ENCODE measurements around the gene ADORA2A. TPM values are rescaled to one million over a fixed set of nuclear protein-coding genes. Genes with fewer than 3 reads are reported as not detected.

Gene ADORA2A
- 0.72 and 0.95 TPM in 2 replicates for total RNA-seq (2014; rRNA removed; shearing (Covaris generic))
- 2.0 and 3.2 TPM in 2 replicates for polyA plus RNA-seq (2014; cell fraction: nucleus; rRNA removed)

- no peak for DNase-seq (ENCODE audit: extremely low read depth, low read depth)
Measured at GRCh38 chr22:24427500-24428164, at the start of gene ADORA2A. ADORA2A (plus strand) TSS chr22:24427599; CDS start chr22:24433405, 5,806 bp downstream.

- no peak for DNase-seq (ENCODE audit: extremely low read depth, low read depth)
Measured at GRCh38 chr22:24379536-24379935, 47.9 kb upstream of the ADORA2A start.

DNA sequence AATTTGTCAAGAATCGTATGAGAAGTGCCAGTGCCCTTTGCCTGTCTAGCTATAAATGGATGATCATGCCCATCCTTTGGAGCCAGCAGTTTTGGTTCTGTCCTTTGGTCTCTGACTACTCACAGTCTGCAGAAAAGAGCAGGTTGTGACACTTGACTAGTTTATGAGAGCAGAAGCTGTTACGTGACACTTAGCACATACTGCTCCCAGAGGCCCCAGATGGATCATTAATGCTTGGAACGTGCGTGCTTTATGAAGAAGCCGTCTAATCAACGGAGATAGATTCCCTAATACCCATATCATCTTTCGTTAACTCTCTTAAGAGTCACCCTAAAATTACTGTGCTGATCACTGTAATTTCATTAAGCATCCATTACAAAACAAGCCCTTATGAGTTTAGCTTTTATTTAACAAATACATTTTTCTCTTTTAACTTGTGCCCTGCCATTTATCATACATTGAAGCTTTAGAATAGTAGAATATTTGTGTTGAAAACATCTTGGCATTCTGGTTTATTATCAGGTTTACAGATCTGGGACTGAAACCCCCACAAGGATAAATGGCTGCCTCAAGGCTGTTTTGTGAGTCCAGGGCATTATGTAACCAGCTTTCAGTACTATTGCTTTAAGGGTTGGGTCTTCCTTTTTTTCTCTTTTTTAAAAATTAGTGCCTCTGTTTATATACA is 47.0 kb upstream of the ADORA2A start:
- DNase-seq (ENCODE audit: extremely low read depth, low read depth) = no peak

DNA sequence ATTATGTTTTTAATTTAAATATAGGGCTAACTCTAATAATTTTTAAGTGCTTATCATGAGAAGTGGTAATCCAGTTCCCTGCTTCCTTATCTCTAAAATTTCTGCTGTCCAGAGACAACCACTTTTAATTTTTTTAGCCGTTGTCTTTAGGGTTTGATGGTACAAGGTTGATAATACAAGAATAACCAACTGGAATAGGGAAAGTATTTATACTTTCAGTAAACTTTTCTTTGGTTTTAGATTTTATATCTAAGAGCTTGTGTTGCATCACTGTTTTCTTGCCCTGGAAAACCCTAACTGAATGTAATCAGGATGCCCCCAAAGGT is 46.5 kb upstream of the ADORA2A start:
- DNase-seq (ENCODE audit: extremely low read depth, low read depth) = no peak

GRCh38 chr22:24383061-24383460 is 44.3 kb upstream of the ADORA2A start:
- DNase-seq (ENCODE audit: extremely low read depth, low read depth) = no peak

GRCh38 chr22:24384131-24384530 is 43.3 kb upstream of the ADORA2A start:
- no peak for DNase-seq (ENCODE audit: extremely low read depth, low read depth)

DNA sequence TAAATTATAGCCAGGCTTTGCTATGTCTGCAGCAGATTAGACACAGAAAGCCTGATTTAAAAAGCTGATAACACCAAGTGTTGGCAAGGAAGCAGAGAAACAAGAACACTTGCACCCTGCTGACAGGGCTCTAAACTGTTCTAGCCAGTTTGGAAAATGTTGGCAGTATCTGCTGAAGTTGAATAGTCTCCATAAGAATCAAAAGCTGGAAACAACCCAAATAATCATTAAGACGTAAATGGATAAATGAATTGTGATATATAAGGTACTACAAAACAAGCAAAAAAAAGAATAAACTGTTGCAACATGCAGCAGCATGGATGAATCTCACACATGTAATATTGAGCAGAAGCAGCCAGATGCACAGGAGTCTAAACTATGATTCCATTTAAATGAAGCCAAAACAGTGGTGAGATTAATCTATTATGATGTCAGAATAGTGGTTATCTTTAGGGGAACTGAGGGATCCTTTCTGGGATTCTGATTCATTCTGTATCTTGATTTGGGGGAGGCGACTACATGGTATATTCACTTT is 40.4 kb upstream of the ADORA2A start:
- DNase-seq (ENCODE audit: extremely low read depth, low read depth) = no peak

DNA sequence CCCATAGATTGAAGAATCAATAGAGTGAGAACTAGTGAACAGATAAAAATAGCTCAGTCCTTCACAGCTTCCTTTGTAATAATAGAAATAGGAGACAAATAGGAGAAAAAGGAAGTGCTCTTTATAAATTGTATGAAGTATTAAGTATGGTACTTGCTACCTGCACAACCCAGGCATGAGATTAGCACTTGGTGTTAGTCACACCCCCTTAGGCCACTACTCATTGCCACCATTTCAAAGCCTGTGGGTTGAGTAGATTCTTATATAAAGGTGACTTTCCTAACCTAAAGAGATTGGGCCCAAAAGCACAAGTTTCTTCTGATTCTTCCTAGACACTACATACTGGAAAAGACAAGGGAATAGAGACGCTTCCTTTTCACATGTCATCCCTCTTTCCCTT is 37.7 kb upstream of the ADORA2A start:
- DNase-seq (ENCODE audit: extremely low read depth, low read depth) = no peak

DNA sequence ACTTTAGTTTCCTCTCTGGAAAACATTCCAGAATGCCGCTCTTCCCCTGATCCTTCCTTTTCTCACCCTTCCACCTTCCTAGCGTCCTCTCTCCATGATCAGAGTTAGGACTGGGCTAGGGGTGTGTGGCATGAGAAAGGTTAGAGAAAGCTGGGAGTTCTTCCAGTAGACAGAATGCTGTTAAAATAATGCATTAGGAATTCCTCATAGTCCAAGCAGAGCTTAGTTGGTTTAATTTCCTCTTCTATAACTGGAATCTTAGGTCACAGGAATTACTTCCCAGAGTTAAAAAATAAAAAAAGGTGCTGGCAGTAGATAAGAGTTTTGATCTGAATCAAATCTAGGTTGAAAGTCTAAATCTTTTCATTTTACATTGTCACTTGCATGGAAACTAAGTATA is 37.2 kb upstream of the ADORA2A start:
- no peak for DNase-seq (ENCODE audit: extremely low read depth, low read depth)

- DNase-seq (ENCODE audit: extremely low read depth, low read depth) = no peak
Measured at GRCh38 chr22:24390576-24390975, 36.8 kb upstream of the ADORA2A start.

- no peak for DNase-seq (ENCODE audit: extremely low read depth, low read depth)
Measured at GRCh38 chr22:24391836-24392217, 35.6 kb upstream of the ADORA2A start.

DNA sequence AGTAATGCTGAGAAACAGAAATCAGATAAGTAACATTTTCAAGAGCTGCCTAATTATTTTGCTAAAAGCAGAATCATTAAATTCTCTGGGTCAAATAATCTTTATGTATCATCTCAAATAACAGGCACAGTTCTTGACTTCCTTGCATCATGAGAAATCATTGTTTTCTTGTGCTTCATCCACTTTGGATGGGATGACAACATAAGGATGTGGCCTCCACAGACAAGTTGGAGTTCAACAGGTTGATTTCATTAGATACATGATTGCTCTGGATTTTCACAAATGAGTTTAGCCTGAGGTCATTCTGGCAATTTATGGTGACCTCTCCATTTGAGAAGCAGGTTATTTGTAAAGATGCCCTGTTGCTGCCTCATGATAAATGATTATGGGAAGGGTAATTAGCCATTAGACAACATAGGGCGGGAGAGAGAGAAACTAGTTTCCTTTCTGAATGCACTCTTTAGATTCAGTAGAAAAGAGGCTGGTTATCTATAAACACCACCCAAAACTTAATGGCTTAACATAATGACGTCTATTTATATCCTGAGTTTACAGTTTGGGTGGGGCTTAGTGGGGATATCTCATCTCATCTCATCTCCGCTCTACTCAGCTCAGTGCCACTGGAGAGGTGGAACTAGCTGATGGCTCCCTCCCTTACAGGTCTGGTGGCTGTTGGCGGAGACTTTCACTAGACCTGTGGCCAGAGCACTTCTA is 35.0 kb upstream of the ADORA2A start:
- DNase-seq (ENCODE audit: extremely low read depth, low read depth) = no peak

DNA sequence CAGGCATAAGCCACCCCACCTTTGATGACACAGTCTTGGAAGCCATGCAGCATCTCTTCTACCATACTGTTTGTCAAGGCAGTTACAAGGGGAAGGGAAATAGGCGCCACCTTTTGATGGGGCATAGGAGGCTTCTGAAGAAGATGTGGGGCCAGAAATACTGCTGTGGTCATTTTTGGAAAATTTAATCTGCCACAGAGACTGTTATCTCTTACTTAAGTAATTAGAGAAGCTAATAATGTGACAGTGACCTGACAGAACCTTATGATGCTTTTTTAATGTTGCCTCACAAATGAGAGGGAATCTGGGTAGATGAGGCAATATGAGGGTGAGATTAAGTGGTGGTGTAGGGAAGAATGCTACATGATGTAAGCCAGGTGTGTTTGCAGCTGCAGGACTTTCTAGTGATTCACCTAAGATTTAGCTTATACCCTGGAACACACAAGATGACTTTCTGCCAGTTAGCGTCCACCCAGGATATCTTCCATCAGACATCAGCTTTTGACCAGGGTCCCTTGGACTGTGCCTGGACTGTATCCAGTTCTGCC is 34.3 kb upstream of the ADORA2A start:
- DNase-seq (ENCODE audit: extremely low read depth, low read depth) = no peak

- no peak for DNase-seq (ENCODE audit: extremely low read depth, low read depth)
Measured at GRCh38 chr22:24393848-24394247, 33.6 kb upstream of the ADORA2A start.

DNA sequence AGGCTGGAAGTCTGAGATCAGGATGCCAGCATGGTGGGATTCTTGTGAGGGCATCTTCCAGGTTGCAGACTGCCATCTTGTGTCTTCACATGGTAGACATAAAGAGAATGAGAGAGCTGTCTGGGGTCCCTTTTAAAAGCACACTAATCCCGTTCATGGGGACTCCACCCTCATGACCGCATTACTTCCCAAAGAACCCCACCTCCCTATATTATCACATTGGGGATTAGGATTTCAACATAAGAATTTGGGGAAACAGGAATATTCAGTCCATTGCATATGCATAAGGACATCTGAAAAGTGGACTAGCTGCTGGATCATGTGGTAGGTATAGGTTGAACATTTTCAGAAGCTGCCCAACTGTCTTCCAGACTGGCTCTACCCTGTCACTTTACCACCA is 33.1 kb upstream of the ADORA2A start:
- no peak for DNase-seq (ENCODE audit: extremely low read depth, low read depth)

DNA sequence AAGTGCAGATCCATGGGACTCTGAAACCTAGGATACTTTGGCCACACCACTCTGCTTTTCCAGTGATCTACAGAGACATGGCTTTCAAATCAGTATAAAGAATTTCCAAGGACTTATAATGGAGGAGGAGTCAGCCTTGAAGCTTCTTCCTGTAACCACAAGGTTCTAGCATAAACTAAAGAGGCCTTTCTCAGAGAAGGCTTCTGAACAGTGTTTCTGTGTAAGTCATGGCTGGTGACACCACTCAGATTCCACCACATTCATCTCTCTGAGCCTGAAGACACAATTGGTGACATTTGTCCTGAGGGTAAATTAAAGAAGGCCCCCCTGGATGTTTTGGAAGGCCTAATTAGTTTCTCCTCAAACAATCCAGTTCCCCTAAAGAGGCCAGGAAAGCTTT is 29.0 kb upstream of the ADORA2A start:
- DNase-seq (ENCODE audit: extremely low read depth, low read depth) = no peak

DNA sequence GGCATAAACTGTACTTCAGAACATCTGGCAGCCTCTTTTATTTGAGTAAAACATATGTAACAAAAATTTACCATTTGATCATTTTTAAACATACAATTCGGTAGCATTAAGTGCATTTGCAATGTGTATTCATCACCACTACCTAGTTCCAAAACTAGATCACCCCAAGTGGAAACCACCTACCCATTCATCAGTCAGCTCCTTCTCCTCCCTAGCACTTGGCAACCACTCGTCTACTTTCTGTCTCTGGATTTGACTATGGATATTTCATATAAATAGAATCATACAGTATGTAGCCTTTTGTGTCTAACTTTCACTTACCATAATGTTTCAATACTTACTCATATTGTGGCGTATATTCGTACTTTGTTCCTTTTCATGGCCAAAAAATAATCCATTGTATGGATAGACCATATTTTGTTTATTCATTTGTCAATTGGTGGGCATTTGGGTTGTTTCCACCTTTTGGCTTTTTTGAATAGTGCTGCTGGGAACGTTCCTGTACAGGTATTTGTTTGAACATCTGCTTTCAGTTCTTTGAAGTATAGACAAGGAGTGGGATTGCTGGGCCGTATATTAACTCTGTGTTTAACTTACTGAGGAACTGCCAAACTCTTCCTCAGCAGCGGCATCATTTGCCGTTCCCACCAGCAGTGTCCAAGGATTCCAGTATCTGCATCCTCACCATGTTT is 27.2 kb upstream of the ADORA2A start:
- DNase-seq (ENCODE audit: extremely low read depth, low read depth) = no peak

GRCh38 chr22:24400726-24401596 is 26.4 kb upstream of the ADORA2A start:
- no peak for DNase-seq (ENCODE audit: extremely low read depth, low read depth)

DNA sequence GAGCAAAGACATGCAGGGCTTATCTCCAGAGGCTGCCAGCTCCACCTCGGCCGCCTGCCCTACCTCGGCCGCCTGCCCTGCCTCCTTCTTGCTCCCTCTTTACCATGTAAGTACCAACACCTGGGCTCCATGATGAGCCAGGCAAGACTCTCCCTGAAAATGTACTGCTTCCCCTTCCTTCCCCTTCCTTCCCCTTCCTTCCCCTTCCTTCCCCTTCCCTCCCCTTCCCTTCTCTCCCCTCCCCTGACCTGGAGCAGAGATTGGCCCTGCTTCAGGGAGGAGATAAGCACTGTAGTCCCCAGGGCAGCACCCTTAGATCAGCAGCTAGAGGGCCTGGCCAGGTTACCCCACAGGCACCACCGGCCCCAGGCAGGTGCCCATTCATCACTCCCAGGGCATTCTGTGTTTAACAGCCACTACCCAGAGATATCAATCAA is 25.4 kb upstream of the ADORA2A start:
- no peak for DNase-seq (ENCODE audit: extremely low read depth, low read depth)
